NCI-H1694 treated with DMSO at 0.1 percent for 48 hours (cell line): ENCODE measurements around the gene LIAS.
"Not testable (repeated sequence)": the region's sequence is repeated elsewhere in the genome, so short reads cannot be mapped to it uniquely, and the experiment has no call there.

Source experiments
- DNase-seq: peaks from one replicate; lab custom pipeline; 2025; lab: John Stamatoyannopoulos, UW

The LIAS gene

GRCh38 chr4:39452860-39453587 lies 5.8 kb upstream of the LIAS start:
- no peak for DNase-seq

GRCh38 chr4:39453738-39454137 lies 5.1 kb upstream of the LIAS start:
- DNase-seq = no peak

GRCh38 chr4:39455486-39455885 lies 3.4 kb upstream of the LIAS start:
- DNase-seq = no peak

- no peak for DNase-seq
Observed at GRCh38 chr4:39456946-39457763, 1.7 kb upstream of the LIAS start.

- DNase-seq = not testable (repeated sequence)
Observed at GRCh38 chr4:39458161-39458504, 723 bp upstream of the LIAS start.

- peak; percentile 4 for DNase-seq
Observed at GRCh38 chr4:39464886-39465501, 6.1 kb downstream of the LIAS start.

GRCh38 chr4:39466747-39467146 lies 7.9 kb downstream of the LIAS start:
- DNase-seq = no peak

GRCh38 chr4:39467464-39467863 lies 8.6 kb downstream of the LIAS start:
- DNase-seq = no peak

- DNase-seq = peak; percentile 63
Observed at GRCh38 chr4:39469429-39470077, 10.7 kb downstream of the LIAS start.

GRCh38 chr4:39470402-39470801 lies 11.5 kb downstream of the LIAS start:
- DNase-seq = no peak

GRCh38 chr4:39472396-39472795 lies 13.5 kb downstream of the LIAS start:
- no peak for DNase-seq

- no peak for DNase-seq
Observed at GRCh38 chr4:39476187-39476895, 17.5 kb downstream of the LIAS start.

- DNase-seq = no peak
Observed at GRCh38 chr4:39480251-39480650, 21.4 kb downstream of the LIAS start.

GRCh38 chr4:39480902-39481695 lies 22.2 kb downstream of the LIAS start:
- no peak for DNase-seq

GRCh38 chr4:39484582-39485272 lies 25.9 kb downstream of the LIAS start:
- DNase-seq = no peak

GRCh38 chr4:39486221-39486804 lies 27.5 kb downstream of the LIAS start:
- no peak for DNase-seq

GRCh38 chr4:39490322-39490721 lies 31.5 kb downstream of the LIAS start:
- no peak for DNase-seq

GRCh38 chr4:39494354-39494753 lies 35.5 kb downstream of the LIAS start:
- no peak for DNase-seq

- DNase-seq = no peak
Observed at GRCh38 chr4:39495446-39496213, 36.8 kb downstream of the LIAS start.
